ENCODE results near the gene CENPB.
A peak's percentile ranks its signal among the peaks of the same experiment; 100 is the strongest.
"Not testable (repeated sequence)": the region's sequence is repeated elsewhere in the genome, so short reads cannot be mapped to it uniquely, and the experiment has no call there.

CENPB gene, protein sequence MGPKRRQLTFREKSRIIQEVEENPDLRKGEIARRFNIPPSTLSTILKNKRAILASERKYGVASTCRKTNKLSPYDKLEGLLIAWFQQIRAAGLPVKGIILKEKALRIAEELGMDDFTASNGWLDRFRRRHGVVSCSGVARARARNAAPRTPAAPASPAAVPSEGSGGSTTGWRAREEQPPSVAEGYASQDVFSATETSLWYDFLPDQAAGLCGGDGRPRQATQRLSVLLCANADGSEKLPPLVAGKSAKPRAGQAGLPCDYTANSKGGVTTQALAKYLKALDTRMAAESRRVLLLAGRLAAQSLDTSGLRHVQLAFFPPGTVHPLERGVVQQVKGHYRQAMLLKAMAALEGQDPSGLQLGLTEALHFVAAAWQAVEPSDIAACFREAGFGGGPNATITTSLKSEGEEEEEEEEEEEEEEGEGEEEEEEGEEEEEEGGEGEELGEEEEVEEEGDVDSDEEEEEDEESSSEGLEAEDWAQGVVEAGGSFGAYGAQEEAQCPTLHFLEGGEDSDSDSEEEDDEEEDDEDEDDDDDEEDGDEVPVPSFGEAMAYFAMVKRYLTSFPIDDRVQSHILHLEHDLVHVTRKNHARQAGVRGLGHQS

DNA sequence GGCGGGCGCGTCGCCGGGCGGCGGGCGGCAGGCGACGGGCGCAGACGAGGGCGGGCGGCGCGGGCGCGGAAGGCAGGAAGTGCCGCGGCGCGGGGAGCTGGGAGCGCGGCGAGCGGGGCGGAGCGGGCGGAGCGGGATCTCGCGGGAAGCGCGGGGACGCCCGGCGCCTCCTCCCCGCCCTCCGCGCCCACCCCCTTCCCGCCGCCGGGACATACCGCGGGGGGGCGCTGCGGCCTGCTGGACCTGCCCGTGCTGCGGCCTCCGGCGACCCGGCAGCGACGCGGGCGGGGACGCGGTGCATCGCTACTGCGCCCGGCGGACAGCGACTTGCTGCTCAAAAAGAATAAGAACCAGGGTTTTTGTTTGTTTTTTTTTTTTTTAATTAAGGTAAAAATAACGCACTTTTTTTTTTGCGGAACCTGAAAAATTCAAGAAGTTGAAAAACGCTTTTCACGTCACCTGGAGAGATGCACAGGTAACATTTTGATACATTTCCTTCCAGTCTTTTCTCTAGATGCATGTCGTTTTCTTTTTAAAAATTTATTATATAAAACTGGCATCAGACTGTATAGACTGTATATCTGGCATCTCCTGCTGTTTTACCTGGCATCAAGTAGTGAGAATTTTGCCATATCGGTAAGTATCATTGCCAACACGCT, at the start of gene CENPB:
Gene CENPB, minus strand, starts transcription at position 76 of the 659 bp plus-strand sequence. CDS start 257 bp downstream, outside the sequence.
- intact Hi-C loops (cut with DNase I) = loop anchor here (1.0 to 10.0 kb wide), 3 partner anchors 34 to 298 kb away; partner anchors contain the start of genes AP5S1 and MAVS
- peak; percentile 83 to 98 (median 86) for DNase-seq

DNA sequence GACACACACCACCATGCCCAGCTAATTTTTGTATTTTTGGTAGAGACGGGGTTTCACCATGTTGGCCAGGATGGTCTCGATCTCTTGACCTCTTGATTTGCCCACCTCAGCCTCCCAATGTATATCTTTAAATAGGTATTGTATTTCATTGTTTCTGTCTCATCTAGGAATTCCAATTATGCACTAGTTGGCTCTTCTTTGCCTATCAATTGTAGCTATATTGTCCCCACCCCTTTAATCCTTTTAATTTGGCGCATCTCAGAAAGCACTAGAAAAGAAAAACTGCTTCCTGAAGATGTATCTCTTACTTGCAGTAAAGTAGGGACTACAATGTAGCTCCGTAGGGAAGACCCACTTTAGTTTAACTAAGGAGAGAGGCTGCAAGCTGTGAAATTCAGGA, 49.6 kb upstream of the CENPB start:
- intact Hi-C loops (cut with DNase I) = no loop called here

DNA sequence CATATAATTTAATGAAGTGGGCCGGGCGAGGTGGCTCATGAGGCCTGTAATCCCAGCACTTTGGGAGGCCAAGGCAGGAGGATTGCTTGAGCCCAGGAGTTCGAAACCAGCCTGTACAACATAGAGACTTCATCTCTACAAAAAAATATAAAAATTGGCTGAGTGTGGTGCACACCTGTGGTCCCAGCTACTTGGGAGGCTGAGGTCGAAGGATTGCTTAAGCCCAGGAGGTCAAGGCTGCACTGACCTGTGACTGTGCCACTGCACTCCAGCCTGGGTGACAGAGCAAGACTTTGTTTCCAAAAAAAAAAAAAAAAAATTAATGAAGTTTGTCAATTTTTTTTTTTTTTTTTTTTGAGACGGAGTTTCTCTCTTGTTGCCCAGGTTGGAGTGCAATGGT, 43.4 kb upstream of the CENPB start:
- DNase-seq = not testable (repeated sequence)

More for the DNA sequence above, 49.6 kb upstream of the CENPB start:
- DNase-seq = no peak

DNA sequence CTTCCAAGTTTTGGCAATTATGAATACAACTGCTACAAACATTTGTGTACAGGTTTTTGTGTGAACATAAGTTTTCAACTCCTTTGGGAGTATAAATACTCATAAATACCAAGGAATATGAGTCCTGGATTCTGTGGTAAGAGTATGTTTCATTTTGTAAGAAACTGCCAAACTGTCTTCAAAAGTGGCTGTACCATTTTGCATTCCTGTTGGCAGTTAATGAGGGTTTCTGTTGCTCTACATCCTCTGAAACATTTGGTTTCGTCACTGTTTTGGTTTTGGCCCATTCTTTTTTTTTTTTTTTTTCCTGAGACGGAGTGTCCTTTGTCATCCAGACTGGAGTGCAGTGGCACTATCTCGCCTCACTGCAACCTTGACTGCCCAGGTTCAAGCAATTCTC, 42.3 kb upstream of the CENPB start:
- no peak for DNase-seq
- intact Hi-C loops (cut with DNase I) = no loop called here

More for the DNA sequence above, 43.4 kb upstream of the CENPB start:
- intact Hi-C loops (cut with DNase I) = not testable (repeated sequence)

DNA sequence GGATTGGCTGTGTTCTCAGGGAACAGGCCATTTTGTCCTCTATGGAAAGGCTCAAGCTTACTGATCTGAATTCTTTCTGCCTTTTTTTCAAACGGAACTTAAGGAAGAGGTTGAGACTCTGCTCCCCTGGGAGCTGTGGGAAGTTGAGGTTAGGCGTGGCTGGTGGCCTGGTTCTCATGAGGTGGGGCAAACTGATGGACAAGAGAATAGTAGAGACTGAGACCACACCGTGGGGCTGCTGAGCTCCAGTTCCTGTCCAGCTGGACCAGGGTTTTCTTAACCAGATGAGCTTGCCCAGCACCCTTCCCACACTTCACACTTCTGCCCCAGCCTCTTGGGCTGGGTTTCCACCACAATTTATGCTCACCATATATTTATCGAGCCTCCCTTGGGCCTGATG, 39.9 kb upstream of the CENPB start:
- intact Hi-C loops (cut with DNase I) = no loop called here
- DNase-seq = peak in 1 of 10 donors; percentile 24

DNA sequence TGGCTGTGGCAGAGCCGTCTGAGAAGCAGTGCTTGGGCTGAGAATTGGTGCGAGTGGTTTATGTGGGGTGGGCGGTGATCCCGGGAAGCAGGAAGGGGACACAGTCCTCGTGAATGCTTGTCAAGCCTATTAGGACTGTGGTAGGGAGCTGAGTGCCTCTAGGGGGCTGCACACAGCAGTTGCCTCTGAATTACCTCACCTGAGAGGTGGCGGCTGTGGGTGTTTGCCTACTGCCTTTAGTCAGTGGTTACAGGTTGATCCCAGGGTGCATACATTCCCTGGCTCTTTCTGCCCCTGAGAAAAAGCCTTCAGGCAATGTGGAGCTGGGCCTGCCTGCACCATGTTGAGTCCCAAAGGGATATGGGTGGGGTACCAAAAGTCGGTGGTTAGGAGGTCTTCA, 39.0 kb upstream of the CENPB start:
- DNase-seq = peak in 2 of 10 donors; percentile 18 to 57
- intact Hi-C loops (cut with DNase I) = no loop called here

DNA sequence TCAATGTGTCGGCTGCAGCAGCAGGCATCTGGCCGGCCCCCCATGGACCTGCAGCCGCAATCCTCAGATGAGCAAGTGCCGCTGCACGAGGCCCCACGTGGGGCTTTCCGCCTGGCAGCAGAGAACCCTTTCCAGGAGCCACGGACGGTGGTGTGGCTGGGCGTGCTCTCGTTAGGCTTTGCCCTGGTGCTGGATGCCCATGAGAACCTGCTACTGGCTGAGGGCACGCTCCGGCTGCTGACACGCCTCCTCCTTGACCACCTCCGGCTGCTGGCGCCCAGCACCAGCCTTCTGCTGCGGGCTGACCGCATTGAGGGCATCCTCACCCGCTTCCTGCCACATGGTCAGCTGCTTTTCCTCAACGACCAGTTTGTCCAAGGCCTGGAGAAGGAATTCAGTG, 37.3 kb upstream of the CENPB start:
- peak in 3 of 10 donors; percentile 36 to 75 (median 64) for DNase-seq
- intact Hi-C loops (cut with DNase I) = no loop called here

DNA sequence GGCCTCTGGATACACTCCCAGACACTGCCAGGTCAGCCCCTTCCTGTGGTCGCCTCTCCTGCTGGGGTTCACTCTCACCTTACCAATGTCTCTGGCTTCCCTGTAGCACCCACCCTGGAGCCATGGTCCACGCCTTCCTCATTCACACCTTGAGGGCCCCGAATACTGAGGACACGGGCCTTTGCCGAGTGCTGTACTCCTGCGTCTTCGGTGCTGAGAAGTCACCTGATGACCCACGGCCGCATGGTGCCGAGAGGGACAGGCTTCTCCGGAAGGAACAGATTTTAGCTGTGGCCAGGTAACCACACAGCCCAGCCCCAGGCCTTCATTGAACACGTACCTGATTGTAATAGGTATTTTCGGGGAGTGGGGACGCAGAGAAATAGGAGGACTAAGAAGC, 35.5 kb upstream of the CENPB start:
- DNase-seq = peak in 2 of 10 donors; percentile 35 to 57

DNA sequence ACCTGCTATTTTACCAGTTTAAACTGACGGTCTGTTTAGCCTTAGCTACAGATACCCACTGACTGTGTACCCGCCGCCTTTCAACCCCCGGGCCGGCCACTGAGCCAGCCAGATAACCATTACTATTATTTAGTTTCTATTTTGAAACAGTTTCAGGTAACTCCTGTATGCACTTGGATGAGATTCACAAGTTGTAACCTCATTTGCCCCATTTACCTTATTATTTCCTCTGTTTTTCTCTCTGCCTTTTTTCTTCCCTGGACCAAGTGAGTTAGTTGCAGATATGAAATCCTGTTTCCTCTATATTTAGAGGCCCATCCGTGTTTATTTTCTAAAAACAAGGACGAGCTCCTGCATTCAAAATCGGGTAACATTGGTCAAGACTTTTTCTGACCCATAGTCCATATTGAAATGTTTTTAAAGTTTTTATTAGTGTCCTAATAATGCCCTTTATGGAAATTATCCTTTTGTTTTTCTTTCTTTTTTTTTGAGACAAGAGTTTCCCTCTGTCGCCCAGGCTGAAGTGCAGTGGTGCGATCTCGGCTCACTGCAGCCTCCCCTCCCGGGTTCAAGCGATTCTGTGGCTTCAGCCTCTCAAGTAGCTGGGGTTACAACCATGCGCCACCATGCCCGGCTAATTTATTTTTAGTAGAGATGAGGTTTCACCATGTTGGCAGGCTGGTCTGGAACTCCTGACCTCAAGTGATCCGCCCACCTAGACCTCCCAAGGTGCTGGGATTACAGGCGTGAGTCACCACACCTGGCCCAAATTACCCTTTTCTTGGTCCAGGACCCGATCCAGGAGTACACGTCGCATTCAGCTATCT, 34.6 kb upstream of the CENPB start:
- intact Hi-C loops (cut with DNase I) = loop anchor here (1.0 kb wide), 1 partner anchor 35 kb away; the partner anchor contains the start of gene CENPB
- peak in 2 of 10 donors; percentile 26 to 59 for DNase-seq

More for the DNA sequence above, 35.5 kb upstream of the CENPB start:
- intact Hi-C loops (cut with DNase I) = no loop called here

DNA sequence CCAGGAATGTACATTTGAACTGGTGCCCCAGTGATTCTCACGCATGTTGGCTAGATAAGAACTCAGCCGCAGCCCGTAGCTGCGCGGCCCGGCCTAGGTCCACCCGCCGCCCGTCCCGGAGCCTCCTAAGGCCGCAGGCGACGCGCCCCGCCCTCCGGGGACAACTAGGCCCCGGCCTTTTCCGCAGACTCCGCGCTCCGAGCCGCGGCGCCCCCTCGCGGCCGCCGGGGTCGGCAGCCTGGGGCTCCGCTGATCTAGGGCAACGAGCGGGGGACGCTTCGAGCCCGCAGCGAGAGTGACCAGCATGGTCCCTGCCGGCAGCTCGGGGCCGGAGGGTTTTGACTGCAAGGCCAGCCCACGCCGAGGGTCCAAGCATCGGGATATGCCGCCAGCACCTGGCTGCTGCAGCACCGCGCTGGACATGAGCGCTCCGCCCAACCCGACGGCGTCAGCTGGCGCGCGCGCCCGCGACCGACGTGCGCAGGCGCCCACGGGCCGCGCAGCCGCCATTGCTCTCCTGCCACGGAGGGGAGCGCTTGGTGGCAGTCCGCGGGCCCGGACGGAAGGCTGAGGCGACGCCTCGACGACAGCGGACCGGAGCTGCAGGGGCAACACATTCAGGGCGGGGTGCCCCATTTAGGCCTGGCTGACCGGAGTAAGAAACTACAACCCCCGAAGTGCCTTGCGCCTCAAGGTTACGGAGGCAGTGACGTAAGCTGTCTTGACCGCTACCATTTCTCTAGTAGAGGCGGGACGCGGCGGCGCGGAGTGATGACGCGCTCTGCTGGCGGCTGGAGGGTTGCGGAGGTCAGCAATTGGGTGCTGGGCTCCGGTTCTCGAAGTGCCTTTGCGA, 33.7 kb upstream of the CENPB start, which contains the start of gene AP5S1:
Gene AP5S1, plus strand, starts transcription at position 500 of the 853 bp plus-strand sequence. CDS start 1,571 bp downstream, outside the sequence.
- intact Hi-C loops (cut with DNase I) = loop anchor here (1.0 kb wide), 1 partner anchor 34 kb away; the partner anchor contains the start of gene CENPB

DNA sequence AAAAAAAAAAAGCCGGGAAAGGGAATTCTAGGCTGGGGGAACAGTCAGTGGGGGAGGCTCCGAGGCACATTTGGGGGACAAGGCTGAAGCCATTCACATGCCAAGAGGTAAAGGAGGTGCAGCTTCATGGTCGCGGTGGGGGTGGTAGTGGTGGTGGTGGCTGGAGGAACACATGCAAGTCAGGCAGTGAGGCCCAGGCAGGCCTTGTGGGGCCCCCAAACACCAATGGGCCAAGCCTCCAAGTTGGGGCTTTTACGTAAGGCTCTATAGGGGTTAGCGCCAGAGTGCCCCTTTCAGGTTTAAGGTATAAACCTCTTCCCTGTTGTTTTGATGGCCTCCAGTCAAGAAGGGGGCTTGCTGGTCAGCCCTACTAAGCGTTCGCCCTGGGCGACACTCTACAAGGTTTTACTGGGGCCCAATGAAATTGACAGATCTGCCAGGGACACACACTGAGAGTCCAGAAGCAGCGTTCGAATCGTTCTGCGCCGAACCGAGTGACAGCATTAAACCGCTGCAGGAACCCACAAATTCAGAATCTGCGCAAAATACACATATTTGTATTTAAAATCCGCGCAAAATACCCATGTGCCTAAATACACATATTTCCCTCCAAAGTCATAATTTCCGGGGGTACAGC, 33.0 kb upstream of the CENPB start:
- DNase-seq = peak in 2 of 10 donors; percentile 70 to 71
- intact Hi-C loops (cut with DNase I) = loop anchor here (1.0 kb wide), 1 partner anchor 33 kb away; the partner anchor contains the start of gene CENPB

More for the DNA sequence above, 33.7 kb upstream of the CENPB start, which contains the start of gene AP5S1:
- peak; percentile 95 to 99 (median 97) for DNase-seq

DNA sequence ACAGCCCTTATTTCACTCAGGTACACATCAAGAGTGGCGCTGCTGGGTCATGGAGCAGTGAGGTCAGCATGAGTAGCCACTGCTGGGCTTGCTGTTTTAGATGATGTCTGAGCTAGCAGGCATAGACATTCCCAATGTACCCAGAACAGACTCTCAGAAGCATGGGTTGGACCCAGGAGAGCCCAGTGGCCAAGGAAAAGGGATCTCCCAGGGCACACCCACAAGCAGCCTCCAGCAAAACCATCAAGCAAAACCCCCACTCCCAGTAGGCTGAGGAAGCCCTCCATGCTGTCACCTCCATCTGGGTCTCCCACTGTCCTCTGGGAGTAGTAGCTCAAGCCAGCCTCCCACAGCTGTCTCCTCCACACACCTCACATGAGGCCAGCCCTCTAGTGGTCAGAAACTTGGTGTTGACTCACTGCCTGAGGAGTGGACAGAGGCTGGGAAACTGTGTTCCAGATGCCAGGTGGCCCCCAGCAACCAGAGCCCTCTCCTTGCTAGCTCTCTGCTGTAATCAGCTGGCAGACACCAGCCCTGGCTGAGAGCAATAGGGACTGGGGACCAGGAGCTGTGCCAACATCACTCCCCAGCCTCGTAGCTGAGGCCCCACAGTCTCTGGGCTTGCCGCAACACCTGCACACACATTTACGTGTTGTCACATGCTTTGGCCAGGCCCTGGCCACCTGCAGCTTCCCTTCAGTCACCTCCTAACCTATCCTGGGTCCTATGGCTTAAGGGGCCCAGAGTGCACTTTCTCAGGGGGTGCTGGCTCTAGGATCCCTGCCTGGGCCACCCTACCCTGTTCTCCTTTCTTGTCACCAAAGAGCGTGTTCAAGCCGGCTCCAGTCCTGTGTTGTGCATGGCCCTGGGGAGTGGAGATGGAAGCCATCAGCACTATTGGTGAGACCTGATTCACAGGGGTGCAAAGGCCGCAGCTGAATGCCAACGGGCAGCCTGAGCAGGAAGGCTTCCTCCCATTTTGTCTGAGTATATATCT, 31.9 kb upstream of the CENPB start:
- peak in 6 of 10 donors; percentile 41 to 90 (median 60) for DNase-seq
- intact Hi-C loops (cut with DNase I) = no loop called here

DNA sequence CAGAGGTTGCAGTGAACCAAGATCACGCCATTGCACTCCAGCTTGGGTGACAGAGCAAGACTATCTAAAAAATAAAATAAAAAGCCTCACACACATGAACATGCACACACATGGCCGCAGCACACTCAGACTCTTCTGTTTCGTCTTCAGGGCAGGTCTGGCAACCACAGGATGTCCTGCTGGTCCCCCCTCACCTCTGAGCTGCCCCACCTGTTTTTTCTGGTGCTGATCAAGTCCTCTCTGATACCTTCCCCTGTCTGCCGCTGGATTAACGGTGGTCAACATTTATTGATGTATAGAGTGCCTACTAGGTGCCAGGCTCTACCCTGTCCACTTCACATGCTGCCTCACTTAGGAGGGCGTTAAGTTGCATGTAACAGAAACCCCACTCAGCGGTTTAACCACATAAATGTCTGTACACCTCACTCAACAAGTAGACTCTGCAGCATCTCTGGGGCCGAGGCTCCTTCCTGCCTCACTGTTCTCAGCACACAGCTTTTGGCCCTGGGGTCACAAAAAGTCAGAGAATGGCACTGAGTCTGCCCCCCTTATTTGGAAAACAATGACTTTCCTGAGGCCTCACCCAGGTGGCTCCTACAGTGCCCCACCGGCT, 29.3 kb upstream of the CENPB start:
- peak in 2 of 10 donors; percentile 5 to 21 for DNase-seq
- intact Hi-C loops (cut with DNase I) = no loop called here

DNA sequence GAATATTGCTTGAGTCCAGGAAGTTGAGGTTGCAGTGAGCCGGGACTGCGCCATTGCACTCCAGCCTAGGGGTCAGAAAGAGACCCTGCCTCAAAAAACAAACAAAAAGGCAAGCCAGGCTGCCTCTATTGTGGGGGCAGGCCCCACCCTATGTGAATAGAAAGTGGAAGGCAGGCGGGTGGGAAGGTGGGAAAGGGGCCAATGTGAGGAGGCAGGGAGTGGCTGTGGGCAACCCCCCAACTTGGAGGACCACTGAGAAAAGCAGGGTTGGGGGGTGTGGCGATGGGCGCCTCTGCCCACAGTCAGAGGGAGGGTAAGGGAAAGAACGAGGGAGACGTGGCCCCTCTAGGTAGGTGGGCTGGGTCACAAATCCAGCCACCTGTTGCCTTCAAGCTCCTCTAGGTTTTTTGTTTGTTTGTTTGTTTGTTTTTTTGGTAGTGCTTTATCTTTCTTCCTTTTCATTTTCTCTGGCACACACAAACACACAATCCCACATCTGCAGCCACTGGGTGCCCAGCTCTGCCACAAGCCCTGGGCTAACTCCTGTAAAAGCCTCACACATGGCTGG, 28.5 kb upstream of the CENPB start:
- peak in 2 of 10 donors; percentile 10 to 18 for DNase-seq
- intact Hi-C loops (cut with DNase I) = no loop called here

DNA sequence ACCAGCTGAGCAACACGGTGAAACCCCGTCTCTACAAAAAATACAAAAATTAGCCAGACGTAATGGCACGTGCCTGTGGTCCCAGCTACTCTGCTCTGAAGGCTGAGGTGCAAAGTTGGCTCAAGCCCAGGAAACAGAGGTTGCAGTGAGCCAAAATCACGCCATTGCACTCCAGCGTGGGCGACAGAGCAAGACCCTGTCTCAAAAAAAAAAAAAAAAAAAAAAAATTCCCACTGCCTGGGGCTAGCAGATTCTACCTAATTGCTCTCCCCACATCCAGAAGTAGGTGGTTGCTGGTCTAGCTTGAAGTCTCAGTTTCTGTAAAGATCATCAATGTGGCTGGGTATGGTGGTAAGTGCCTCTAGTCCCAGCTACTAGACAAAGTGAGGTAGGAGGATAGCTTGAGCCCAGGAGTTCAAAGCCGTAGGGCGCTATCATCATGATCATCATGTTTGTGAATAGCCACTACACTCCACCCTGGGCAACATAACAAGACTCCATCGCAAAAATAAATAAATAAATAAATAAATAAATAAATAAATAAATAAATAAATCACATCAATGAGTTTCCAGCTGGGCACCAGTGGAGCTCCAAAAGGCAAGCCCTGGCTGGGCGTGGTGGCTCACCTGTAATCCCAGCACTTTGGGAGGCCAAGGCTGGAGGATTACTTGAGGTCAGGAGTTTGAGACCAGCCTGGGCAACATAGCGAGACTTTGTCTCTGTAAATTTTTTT, 27.5 kb upstream of the CENPB start:
- intact Hi-C loops (cut with DNase I) = no loop called here
- peak in 3 of 10 donors; percentile 37 to 59 (median 38) for DNase-seq

Measured in posterior cingulate gyrus (tissue), 11 donors.